H9 (cell line): Measurements from ENCODE around the gene ZNF317. TPM values are rescaled to one million over a fixed set of nuclear protein-coding genes. Genes with fewer than 3 reads are reported as not detected.

Experiments used
- DNase-seq: peaks from one replicate; pipeline ENCODE4 v3.0.0-alpha.2; 2017
- H2AFZ ChIP-seq: one replicate; pipeline ENCODE4 v1.6.1; 2013; ENCODE audit warnings: mild to moderate bottlenecking, low read length, control low read depth, moderate library complexity
- H2AK5ac ChIP-seq: 2 replicates; pipeline ENCODE4 v1.6.1; 2013; ENCODE audit warnings: low read length, control low read depth, mixed read lengths; ENCODE audit not compliant: insufficient read length
- H2BK120ac ChIP-seq: one replicate; pipeline ENCODE4 v1.6.1; 2013; ENCODE audit warnings: low read depth, mild to moderate bottlenecking, low read length, control low read depth, inconsistent platforms; ENCODE audit not compliant: poor library complexity, severe bottlenecking
- H2BK12ac ChIP-seq: 2 replicates; pipeline ENCODE4 v1.6.1; 2013; ENCODE audit warnings: low read length, control low read depth, mixed read lengths, low read depth; ENCODE audit not compliant: insufficient read length
- H2BK15ac ChIP-seq: 2 replicates; pipeline ENCODE4 v1.6.1; 2013; ENCODE audit warnings: low read depth, low read length, control low read depth
- H2BK20ac ChIP-seq: one replicate; pipeline ENCODE4 v1.6.1; 2013; ENCODE audit warnings: low read depth, mild to moderate bottlenecking, low read length, control low read depth, inconsistent platforms; ENCODE audit not compliant: poor library complexity, severe bottlenecking
- H2BK5ac ChIP-seq: 2 replicates; pipeline ENCODE4 v1.6.1; 2013; ENCODE audit warnings: low read length, control low read depth, mixed read lengths; ENCODE audit not compliant: insufficient read length
- H3K14ac ChIP-seq: 2 replicates; pipeline ENCODE4 v1.6.1; 2013; ENCODE audit warnings: low read length, control low read depth; ENCODE audit not compliant: insufficient read depth
- H3K18ac ChIP-seq: 2 replicates; pipeline ENCODE4 v1.6.1; 2013; ENCODE audit warnings: low read depth, mild to moderate bottlenecking, mixed read lengths, low read length, control low read depth; ENCODE audit not compliant: insufficient read length
- H3K23ac ChIP-seq: 2 replicates; pipeline ENCODE4 v1.6.1; 2013; ENCODE audit warnings: low read length, control low read depth, mixed read lengths, low read depth; ENCODE audit not compliant: insufficient read length
- H3K23me2 ChIP-seq: 2 replicates; pipeline ENCODE4 v1.6.1; 2013; ENCODE audit warnings: low read depth, mild to moderate bottlenecking, mixed read lengths, low read length, control low read depth; ENCODE audit not compliant: insufficient read length, poor library complexity, severe bottlenecking
- H3K27ac ChIP-seq: 2 replicates; pipeline ENCODE4 v1.5.1; 2013; ENCODE audit warnings: low read length, control low read depth, mixed read lengths, low read depth; ENCODE audit not compliant: insufficient read length
- H3K27me3 ChIP-seq: 2 replicates; pipeline ENCODE4 v1.6.1; 2013; ENCODE audit warnings: low read length, control low read depth, inconsistent platforms; ENCODE audit not compliant: insufficient read depth
- H3K4ac ChIP-seq: 2 replicates; pipeline ENCODE4 v1.6.1; 2013; ENCODE audit warnings: low read depth, mild to moderate bottlenecking, control low read depth, inconsistent platforms, low read length, moderate library complexity
- H3K4me1 ChIP-seq: 2 replicates; pipeline ENCODE4 v1.6.1; 2013; ENCODE audit warnings: low read length, control low read depth, inconsistent platforms; ENCODE audit not compliant: insufficient read depth
- H3K4me2 ChIP-seq: 2 replicates; pipeline ENCODE4 v1.6.1; 2013; ENCODE audit warnings: low read length, control low read depth, mixed read lengths; ENCODE audit not compliant: insufficient read length, insufficient read depth
- H3K56ac ChIP-seq: 2 replicates; pipeline ENCODE4 v1.6.1; 2013; ENCODE audit warnings: low read depth, mild to moderate bottlenecking, mixed read lengths, low read length, control low read depth; ENCODE audit not compliant: insufficient read length
- H3K79me1 ChIP-seq: 2 replicates; pipeline ENCODE4 v1.6.1; 2013; ENCODE audit warnings: low read depth, mild to moderate bottlenecking, moderate library complexity, low read length, control low read depth, inconsistent platforms; ENCODE audit not compliant: insufficient read depth, poor library complexity, severe bottlenecking
- H3K79me2 ChIP-seq: 2 replicates; pipeline ENCODE4 v1.6.1; 2013; ENCODE audit warnings: low read length, control low read depth, inconsistent platforms; ENCODE audit not compliant: insufficient read depth
- H3K9ac ChIP-seq: 2 replicates; pipeline ENCODE4 v1.6.1; 2013; ENCODE audit warnings: low read length, control low read depth, mixed read lengths; ENCODE audit not compliant: insufficient read length; ENCODE audit errors: extremely low read depth
- H3K9me3 ChIP-seq: one replicate; pipeline ENCODE4 v1.6.1; 2013; ENCODE audit warnings: low read depth, low read length, inconsistent platforms; ENCODE audit not compliant: control insufficient read depth
- H3T11ph ChIP-seq: one replicate; pipeline ENCODE4 v1.6.1; 2013; ENCODE audit warnings: mild to moderate bottlenecking, low read length, control low read depth, inconsistent platforms
- H4K20me1 ChIP-seq: one replicate; pipeline ENCODE4 v1.6.1; 2013; ENCODE audit not compliant: control insufficient read depth, insufficient read length, insufficient read depth
- H4K5ac ChIP-seq: 2 replicates; pipeline ENCODE4 v1.6.1; 2013; ENCODE audit warnings: low read depth, mild to moderate bottlenecking, mixed read lengths, low read length, control low read depth; ENCODE audit not compliant: insufficient read length
- H4K8ac ChIP-seq: replicated peaks from 2 replicates; pipeline ENCODE4 v1.6.1; 2013; ENCODE audit warnings: low read length, control low read depth, mixed read lengths, low read depth; ENCODE audit not compliant: insufficient read length
- H4K91ac ChIP-seq: 2 replicates; pipeline ENCODE4 v1.6.1; 2013; ENCODE audit warnings: low read depth, mild to moderate bottlenecking, moderate library complexity, mixed read lengths, low read length, control low read depth; ENCODE audit not compliant: insufficient read length
- H3K27ac Mint-ChIP-seq, 3 experiments: 2 replicates in 2 of 3; 3 replicates in 1 of 3; pipeline ENCODE4 v1.8.0; 2020 to 2021; ENCODE audit warnings: mixed read lengths in 3 of 3, mild to moderate bottlenecking in 1 of 3, moderate library complexity in 1 of 3
- H3K27me3 Mint-ChIP-seq: 2 replicates; pipeline ENCODE4 v1.8.0; 2021; ENCODE audit warnings: low read depth, mild to moderate bottlenecking, moderate library complexity, mixed read lengths
- H3K36me3 Mint-ChIP-seq, 3 experiments: 2 replicates in 2 of 3; 3 replicates in 1 of 3; pipeline ENCODE4 v1.8.0; 2020 to 2021; ENCODE audit warnings: low read depth in 3 of 3, mixed read lengths in 3 of 3; ENCODE audit not compliant: insufficient read depth in 1 of 3
- H3K4me1 Mint-ChIP-seq, 2 experiments: 2 replicates each; pipeline ENCODE4 v1.8.0; 2020; ENCODE audit warnings: mixed read lengths in 2 of 2
- H3K4me3 Mint-ChIP-seq, 2 experiments: 2 replicates in 1 of 2; 3 replicates in 1 of 2; pipeline ENCODE4 v1.8.0; 2020 to 2021; ENCODE audit warnings: mild to moderate bottlenecking in 2 of 2, mixed read lengths in 2 of 2, moderate library complexity in 1 of 2
- H3K9me3 Mint-ChIP-seq, 2 experiments: 2 replicates in 1 of 2; 3 replicates in 1 of 2; pipeline ENCODE4 v1.8.0; 2020; ENCODE audit warnings: mild to moderate bottlenecking in 2 of 2, mixed read lengths in 2 of 2, moderate library complexity in 1 of 2
- WGBS: extraction: QIAGEN DNeasy Blood & Tissue Kit; methylation state at CpG from one replicate; pipeline ENCODE4 v1.1.7; 2013; ENCODE audit warnings: missing lambda C conversion rate, low lambda C conversion rate, mixed read lengths; ENCODE audit not compliant: insufficient read length; ENCODE audit errors: extremely low coverage; 5-methylcytosine and 5-hydroxymethylcytosine counted together
- total RNA-seq: library from RNA; stranded (reverse); gene quantifications from 2 replicates; pipeline ENCODE4 v1.2.1, GENCODE V29; 2021
- TF ChIP-seq, protein P1 (sequence below): fragments of 200-600 bp; sonication (generic); conservative IDR thresholded peaks from 3 replicates; pipeline ENCODE4 v1.8.0; 2021; ENCODE audit warnings: antibody characterized with exemption, mild to moderate bottlenecking

The ZNF317 gene
- total RNA-seq, 1 experiment from 2014 or later, result 52.8 TPM

DNA sequence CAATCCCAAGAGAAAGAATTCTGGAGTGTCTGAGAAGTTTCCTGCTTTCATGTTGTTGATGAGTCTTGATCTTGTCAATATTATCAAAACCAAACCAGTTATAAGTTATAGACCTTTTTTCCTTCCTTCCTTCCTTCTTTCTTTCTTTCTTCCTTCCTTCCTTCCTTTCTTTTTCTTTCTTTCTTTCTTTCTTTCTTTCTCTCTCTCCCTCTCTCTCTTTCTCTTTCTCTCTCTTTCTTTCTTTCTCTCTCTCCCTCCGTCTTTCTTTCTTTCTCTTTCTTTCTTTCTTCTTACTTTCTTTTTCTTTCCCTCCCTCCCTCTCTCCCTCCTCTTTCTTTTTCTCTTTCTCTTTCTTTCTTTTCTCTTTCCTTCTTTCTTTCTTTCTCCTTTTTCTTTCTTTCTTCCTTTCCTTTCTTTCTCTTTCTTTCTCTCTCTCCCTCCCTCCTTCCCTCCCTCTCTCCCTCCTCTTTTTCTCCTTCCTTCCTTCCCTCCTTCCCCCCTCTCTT is 13.2 kb upstream of the ZNF317 start, which contains the start of gene OR7G3:
OR7G3 (minus strand) TSS at position 51 of the 506 bp plus-strand sequence; CDS start at position 51, 0 bp downstream.
- H4K8ac ChIP-seq, result no peak within 1 kb of the TSS
- H2BK5ac ChIP-seq, result no peak within 1 kb of the TSS
- no peak within 1 kb of the TSS for H2BK15ac ChIP-seq
- H2BK120ac ChIP-seq, result no peak within 1 kb of the TSS
- H3K18ac ChIP-seq, result no peak within 1 kb of the TSS
- Mint-ChIP-seq H3K4me3 (no peak within 1 kb of the TSS), H3K36me3 (peaks cover 3 to 9% (median 3%) of the 10 kb centered on the region in 3 experiments; a peak in 6 of 7 replicates), H3K27ac (peak within 1 kb of the TSS in 1 of 3 experiments; percentile 31; a peak in 1 of 7 replicates), H3K4me1 (no peaks in the 10 kb centered on the region), H3K27me3 (peaks cover 4% of the 10 kb centered on the region), H3K9me3 (peaks cover 65 to 86% of the 10 kb centered on the region in 2 experiments)
- no peak within 1 kb of the TSS for H4K91ac ChIP-seq
- TF ChIP-seq, protein P1, sequence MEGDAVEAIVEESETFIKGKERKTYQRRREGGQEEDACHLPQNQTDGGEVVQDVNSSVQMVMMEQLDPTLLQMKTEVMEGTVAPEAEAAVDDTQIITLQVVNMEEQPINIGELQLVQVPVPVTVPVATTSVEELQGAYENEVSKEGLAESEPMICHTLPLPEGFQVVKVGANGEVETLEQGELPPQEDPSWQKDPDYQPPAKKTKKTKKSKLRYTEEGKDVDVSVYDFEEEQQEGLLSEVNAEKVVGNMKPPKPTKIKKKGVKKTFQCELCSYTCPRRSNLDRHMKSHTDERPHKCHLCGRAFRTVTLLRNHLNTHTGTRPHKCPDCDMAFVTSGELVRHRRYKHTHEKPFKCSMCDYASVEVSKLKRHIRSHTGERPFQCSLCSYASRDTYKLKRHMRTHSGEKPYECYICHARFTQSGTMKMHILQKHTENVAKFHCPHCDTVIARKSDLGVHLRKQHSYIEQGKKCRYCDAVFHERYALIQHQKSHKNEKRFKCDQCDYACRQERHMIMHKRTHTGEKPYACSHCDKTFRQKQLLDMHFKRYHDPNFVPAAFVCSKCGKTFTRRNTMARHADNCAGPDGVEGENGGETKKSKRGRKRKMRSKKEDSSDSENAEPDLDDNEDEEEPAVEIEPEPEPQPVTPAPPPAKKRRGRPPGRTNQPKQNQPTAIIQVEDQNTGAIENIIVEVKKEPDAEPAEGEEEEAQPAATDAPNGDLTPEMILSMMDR, result no peak
- H2BK20ac ChIP-seq, result no peak within 1 kb of the TSS
- no peaks in the 10 kb centered on the region for H3K27me3 ChIP-seq
- no peak within 1 kb of the TSS for H3T11ph ChIP-seq
- H2AFZ ChIP-seq, result no peak within 1 kb of the TSS
- H3K27ac ChIP-seq, result no peak within 1 kb of the TSS
- H3K23me2 ChIP-seq, result no peaks in the 10 kb centered on the region
- H3K79me2 ChIP-seq, result no peaks in the 10 kb centered on the region
- no peak within 1 kb of the TSS for H2AK5ac ChIP-seq
- H4K20me1 ChIP-seq, result no peaks in the 10 kb centered on the region
- no peak within 1 kb of the TSS for H3K14ac ChIP-seq
- no peak for DNase-seq
- H2BK12ac ChIP-seq, result no peak within 1 kb of the TSS
- no peak within 1 kb of the TSS for H3K56ac ChIP-seq
- H3K4me1 ChIP-seq, result no peaks in the 10 kb centered on the region
- no peak within 1 kb of the TSS for H3K9ac ChIP-seq
- no peak within 1 kb of the TSS for H3K4ac ChIP-seq
- no peak within 1 kb of the TSS for H3K4me2 ChIP-seq
- no peaks in the 10 kb centered on the region for H3K79me1 ChIP-seq
- no peaks in the 10 kb centered on the region for H3K9me3 ChIP-seq
- no peak within 1 kb of the TSS for H3K23ac ChIP-seq
- no peak within 1 kb of the TSS for H4K5ac ChIP-seq
- no CpG with 5 or more reads among the region's 1 CpG for WGBS
